Esophagus muscularis mucosa (tissue), 4 donors: ENCODE measurements around the gene PRKAG2. TPM values are rescaled to one million over a fixed set of nuclear protein-coding genes. Genes with fewer than 3 reads are reported as not detected.
A peak's percentile ranks its signal among the peaks of the same experiment; 100 is the strongest.

Experiments used
- DNase-seq: peaks from one replicate; pipeline ENCODE4 v3.0.0-alpha.2; 2017; ENCODE audit errors: extremely low spot score
- H3K27ac ChIP-seq, 4 donors: fragments of 200-600 bp; sonication (generic); replicated peaks in 1 of 4; 1 replicate in 3 of 4; 2 replicates in 1 of 4; pipeline ENCODE4 v1.5.1; 2016 to 2019; ENCODE audit warnings: mild to moderate bottlenecking in 1 of 4
- H3K27me3 ChIP-seq, 4 donors: fragments of 200-600 bp; sonication (generic); one replicate each; pipeline versions ENCODE4 v1.5.1 to v1.6.0; 2016 to 2019
- H3K36me3 ChIP-seq, 4 donors: fragments of 200-600 bp; sonication (generic); one replicate each; pipeline ENCODE4 v1.5.1; 2016 to 2019
- H3K4me1 ChIP-seq, 4 donors: fragments of 200-600 bp; sonication (generic); one replicate each; pipeline ENCODE4 v1.5.1; 2016 to 2019
- H3K4me3 ChIP-seq, 4 donors: fragments of 200-600 bp; sonication (generic); 1 replicate in 2 of 4; 2 replicates in 2 of 4; pipeline ENCODE4 v1.5.1; 2016 to 2019; ENCODE audit warnings: mild to moderate bottlenecking in 4 of 4, moderate library complexity in 1 of 4
- H3K9me3 ChIP-seq, 4 donors: fragments of 200-600 bp; sonication (generic); 1 replicate in 3 of 4; 2 replicates in 1 of 4; pipeline ENCODE4 v1.5.1; 2016 to 2019
- CTCF ChIP-seq, 3 experiments: fragments of 200-600 bp in 2 of 3; fragments of 450-650 bp in 1 of 3; sonication (generic) in 2 of 3; IDR thresholded peaks; one replicate each; pipeline ENCODE4 v1.5.1; 2017 to 2019; ENCODE audit warnings: antibody characterized with exemption in 3 of 3, mild to moderate bottlenecking in 2 of 3, moderate library complexity in 1 of 3
- EP300 ChIP-seq: sonication (generic); formaldehyde crosslinking; IDR thresholded peaks from one replicate; pipeline ENCODE4 v1.6.1; 2017; ENCODE audit warnings: antibody characterized with exemption
- POLR2A ChIP-seq: fragments of 450-650 bp; IDR thresholded peaks from one replicate; pipeline ENCODE4 v1.6.1; 2017; ENCODE audit warnings: antibody characterized with exemption, moderate library complexity, mild to moderate bottlenecking, low read depth
- POLR2AphosphoS5 ChIP-seq, 2 donors: sonication (generic); formaldehyde crosslinking; IDR thresholded peaks; one replicate each; pipeline ENCODE4 v1.6.1; 2017; ENCODE audit warnings: antibody characterized with exemption in 2 of 2
- WGBS: methylation state at CpG from one replicate; pipeline ENCODE4 v1.1.5; 2018; 5-methylcytosine and 5-hydroxymethylcytosine counted together
- intact Hi-C: fragments of 100-400 bp; cut with DNase I; formaldehyde crosslinking; loops from one replicate; pipeline ENCODE4 v1.15.1; 2023
- total RNA-seq, 4 donors: library from RNA; depleted of rRNA; stranded (reverse); fragments of >200 nt; gene quantifications; one replicate each; pipeline versions ENCODE4 v1.1.0 to v1.2.1, GENCODE V29; 2016

Gene PRKAG2
- total RNA-seq, 4 donors from 2014 or later: 51.3 to 97.2 (median 77.5) TPM

DNA sequence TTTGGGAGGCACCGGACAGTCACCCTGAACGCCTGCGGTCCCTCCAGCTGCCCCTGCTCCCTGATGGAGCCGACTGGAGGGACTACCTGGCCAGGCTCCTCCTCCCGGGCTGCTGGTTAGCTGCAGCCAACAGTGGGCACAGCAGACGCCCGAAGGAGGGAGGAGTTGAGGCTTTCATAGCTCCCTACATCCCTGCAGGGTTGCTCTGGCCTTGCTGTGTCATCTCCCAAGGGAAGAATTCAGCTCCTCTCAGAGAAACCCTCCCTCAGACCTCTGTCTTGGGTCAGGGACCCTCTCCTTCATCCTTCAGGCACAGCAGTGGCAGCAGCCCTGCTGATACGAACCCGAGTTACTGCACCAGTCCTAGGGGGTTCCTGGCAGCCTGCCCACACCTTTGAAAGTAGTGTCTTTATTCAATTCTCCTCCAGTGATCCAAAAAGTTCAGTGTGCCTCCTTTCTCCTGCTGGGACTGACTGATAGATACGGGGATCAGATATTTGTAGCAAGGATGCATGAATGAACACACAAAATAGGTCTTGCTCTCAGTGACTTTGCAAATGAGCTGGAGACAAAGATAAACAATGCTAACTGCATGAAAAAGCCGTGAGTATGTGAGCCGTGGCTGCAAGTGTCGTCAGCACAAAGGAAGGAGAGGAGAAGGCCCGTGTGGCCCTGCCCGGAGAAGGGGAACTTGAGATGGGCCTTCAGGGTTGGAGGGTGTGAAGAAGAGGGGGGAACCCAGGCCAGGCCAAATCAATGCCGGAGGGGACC, 136.6 kb downstream of the PRKAG2 start:
- Histone ChIP-seq H3K27ac (no peak overlapping the region), H3K27me3 (no peaks in the 10 kb centered on the region), H3K4me1 (peaks cover 37 to 42% (median 41%) of the 10 kb centered on the region in 4 donors), H3K4me3 (no peak overlapping the region), H3K9me3 (no peaks in the 10 kb centered on the region), H3K36me3 (no peaks in the 10 kb centered on the region)
- TF ChIP-seq POLR2A (no peak), CTCF (IDR thresholded peaks at IDR 0.05) (no peak), EP300 (no peak), POLR2AphosphoS5 (IDR thresholded peaks at IDR 0.05) (no peak)
- intact Hi-C loops: no loop called here
- WGBS: 89% methylated on average over 13 of the region's 16 CpGs
- no peak for DNase-seq

GRCh38 chr7:151738925-151739324, 138.0 kb downstream of the PRKAG2 start:
- Histone ChIP-seq H3K4me1 (peaks cover 31 to 42% (median 37%) of the 10 kb centered on the region in 4 donors), H3K27me3 (no peaks in the 10 kb centered on the region), H3K4me3 (no peak overlapping the region), H3K9me3 (no peaks in the 10 kb centered on the region), H3K27ac (no peak overlapping the region), H3K36me3 (no peaks in the 10 kb centered on the region)
- TF ChIP-seq EP300 (no peak), POLR2A (no peak), POLR2AphosphoS5 (IDR thresholded peaks at IDR 0.05) (no peak), CTCF (IDR thresholded peaks at IDR 0.05) (no peak)
- intact Hi-C loops: no loop called here
- DNase-seq: no peak
- WGBS: 100% methylated on average over 3 of the region's 10 CpGs

DNA sequence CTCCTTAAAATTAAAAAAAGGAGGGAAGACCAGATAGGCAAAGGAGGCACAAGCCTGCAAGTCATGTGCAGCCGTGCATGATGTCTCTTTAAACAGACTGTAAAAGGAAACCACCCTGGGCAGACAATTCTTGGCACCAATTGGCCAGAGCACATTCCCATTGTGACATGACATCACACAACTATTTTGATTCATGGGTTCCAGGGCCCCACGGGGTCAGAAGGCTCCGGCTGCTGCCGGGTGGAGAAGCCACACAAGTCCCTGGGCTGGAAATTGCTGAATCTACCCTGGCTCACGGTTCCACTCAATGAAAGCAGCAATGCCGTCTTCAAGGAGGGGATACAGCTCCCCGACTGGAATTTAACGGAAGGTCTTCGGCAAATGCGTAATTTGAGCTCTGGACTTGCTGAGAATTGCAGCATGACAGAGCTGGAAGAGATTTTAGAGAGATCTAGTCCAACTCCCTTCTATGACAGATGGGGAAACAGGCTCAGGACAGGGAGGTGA, 140.5 kb downstream of the PRKAG2 start:
- intact Hi-C loops: no loop called here
- H3K27ac ChIP-seq: peak overlapping the region; percentile 82 to 84 (median 82)
- H3K27me3 ChIP-seq: no peaks in the 10 kb centered on the region
- H3K4me3 ChIP-seq: peak overlapping the region; percentile 48 to 60 (median 52)
- 10% methylated on average over 9 of the region's 10 CpGs for WGBS
- H3K36me3 ChIP-seq: no peaks in the 10 kb centered on the region
- DNase-seq: peak; percentile 94
- peaks cover 16 to 30% (median 26%) of the 10 kb centered on the region in 4 donors for H3K4me1 ChIP-seq
- H3K9me3 ChIP-seq: no peaks in the 10 kb centered on the region
- TF ChIP-seq POLR2A: no peak
- no peak for TF ChIP-seq EP300
- peak; percentile 80 to 83 for TF ChIP-seq POLR2AphosphoS5 (IDR thresholded peaks at IDR 0.05)
- peak in 2 of 3 experiments; percentile 32 to 33 for TF ChIP-seq CTCF (IDR thresholded peaks at IDR 0.05)

DNA sequence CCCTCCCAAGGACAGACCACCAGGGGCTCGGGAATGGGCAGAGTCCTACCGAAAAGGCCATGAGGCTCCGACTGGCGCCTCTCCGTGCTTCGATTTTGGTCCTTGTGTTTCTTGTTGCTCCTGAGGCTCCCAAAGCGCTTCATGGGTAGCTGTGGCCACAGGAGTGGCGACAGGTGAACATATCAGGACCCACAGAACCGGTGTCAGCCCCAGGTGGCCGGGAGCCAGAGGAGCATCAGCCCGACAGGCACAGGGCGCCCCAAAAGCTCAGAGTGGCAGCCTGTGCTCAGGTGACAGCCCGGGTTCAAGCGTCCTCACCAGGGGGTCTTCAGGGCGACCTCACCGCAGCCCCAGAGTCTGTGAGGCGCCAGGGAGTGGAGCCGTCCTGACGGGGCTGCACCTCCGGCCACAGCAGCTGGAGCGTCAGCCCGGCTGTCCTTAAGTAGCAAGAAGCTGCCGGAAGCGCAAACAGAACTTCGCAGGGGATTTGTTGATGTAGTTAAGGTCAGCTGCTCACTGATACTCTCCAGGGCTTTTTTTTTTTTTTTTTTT, 141.0 kb downstream of the PRKAG2 start:
- H3K27me3 ChIP-seq: no peaks in the 10 kb centered on the region
- no peak for TF ChIP-seq POLR2A
- no peak for TF ChIP-seq POLR2AphosphoS5 (IDR thresholded peaks at IDR 0.05)
- no peak for TF ChIP-seq EP300
- TF ChIP-seq CTCF (IDR thresholded peaks at IDR 0.05): no peak
- no peak for DNase-seq
- peak overlapping the region; percentile 48 to 60 (median 52) for H3K4me3 ChIP-seq
- no peaks in the 10 kb centered on the region for H3K36me3 ChIP-seq
- peak overlapping the region; percentile 82 to 84 (median 82) for H3K27ac ChIP-seq
- peaks cover 16 to 30% (median 26%) of the 10 kb centered on the region in 4 donors for H3K4me1 ChIP-seq
- H3K9me3 ChIP-seq: no peaks in the 10 kb centered on the region
- intact Hi-C loops: no loop called here
- 16% methylated on average over 6 of the region's 25 CpGs for WGBS
